Upper lobe of left lung (tissue), 6 donors: ENCODE data around the gene FOXN3. TPM values are rescaled to one million over a fixed set of nuclear protein-coding genes. Genes with fewer than 3 reads are reported as not detected.

Experiments
- ATAC-seq, 2 donors: fragments of 200-7000 bp; cut with Tn5 transposase; one replicate each; pipeline ENCODE4 v1.9.1; 2022; ENCODE audit warnings: mild to moderate bottlenecking in 2 of 2, moderate library complexity in 2 of 2; ENCODE audit not compliant: low FRiP score in 2 of 2
- DNase-seq, 2 donors: peaks; one replicate each; pipeline ENCODE4 v3.0.0-alpha.2; 2019 to 2020
- H3K27ac ChIP-seq, 4 donors: fragments of 200-600 bp; sonication (generic); one replicate each; pipeline ENCODE4 v1.5.1; 2016 to 2019
- H3K27me3 ChIP-seq, 4 donors: fragments of 200-600 bp; sonication (generic); one replicate each; pipeline ENCODE4 v1.5.1; 2017 to 2019
- H3K36me3 ChIP-seq, 4 donors: fragments of 200-600 bp; sonication (generic); one replicate each; pipeline ENCODE4 v1.5.1; 2016 to 2019
- H3K4me1 ChIP-seq, 4 donors: fragments of 200-600 bp; sonication (generic); one replicate each; pipeline ENCODE4 v1.5.1; 2018 to 2019
- H3K4me3 ChIP-seq, 4 donors: fragments of 200-600 bp; sonication (generic); one replicate each; pipeline ENCODE4 v1.5.1; 2017 to 2019; ENCODE audit warnings: mild to moderate bottlenecking in 2 of 4, moderate library complexity in 1 of 4
- H3K9me3 ChIP-seq, 4 donors: fragments of 200-600 bp; sonication (generic); one replicate each; pipeline ENCODE4 v1.5.1; 2018 to 2019
- EP300 ChIP-seq, 4 donors: sonication (generic); formaldehyde crosslinking; IDR thresholded peaks; one replicate each; pipeline ENCODE4 v1.5.1; 2017; ENCODE audit warnings: antibody characterized with exemption in 4 of 4, control low read depth in 2 of 4
- POLR2A ChIP-seq, 4 donors: fragments of 450-650 bp; IDR thresholded peaks; one replicate each; pipeline ENCODE4 v1.5.1; 2016 to 2017; ENCODE audit warnings: antibody characterized with exemption in 4 of 4, mild to moderate bottlenecking in 2 of 4
- POLR2AphosphoS5 ChIP-seq, 2 donors: sonication (generic); formaldehyde crosslinking; IDR thresholded peaks; one replicate each; pipeline ENCODE4 v1.5.1; 2017; ENCODE audit warnings: antibody characterized with exemption in 2 of 2
- WGBS, 2 donors: methylation state at CpG; one replicate each; pipeline ENCODE4 v1.1.5; 2017 to 2018; 5-methylcytosine and 5-hydroxymethylcytosine counted together
- total RNA-seq, 6 donors: library from RNA; depleted of rRNA in 4 of 6; stranded (reverse); fragments of >200 nt in 4 of 6; gene quantifications; one replicate each; pipeline versions ENCODE4 v1.1.0 to v1.2.1, GENCODE V29; 2016 to 2021
- TF ChIP-seq, protein P1 (sequence below), 6 experiments: fragments of 450-650 bp in 4 of 6; fragments of 200-600 bp in 2 of 6; sonication (generic) in 2 of 6; IDR thresholded peaks; one replicate each; pipeline ENCODE4 v1.5.1; 2016 to 2019; ENCODE audit warnings: antibody characterized with exemption in 6 of 6
- donor health status: DM: no; HTN: no; CAD: no; lungs with moderate emphysema.
- donor health status: DM: no; HTN: yes; CAD: no; lungs with severe emphysema.

FOXN3 gene
- total RNA-seq, 6 donors from 2014 or later, result 63.4 to 115 (median 77.2) TPM

DNA sequence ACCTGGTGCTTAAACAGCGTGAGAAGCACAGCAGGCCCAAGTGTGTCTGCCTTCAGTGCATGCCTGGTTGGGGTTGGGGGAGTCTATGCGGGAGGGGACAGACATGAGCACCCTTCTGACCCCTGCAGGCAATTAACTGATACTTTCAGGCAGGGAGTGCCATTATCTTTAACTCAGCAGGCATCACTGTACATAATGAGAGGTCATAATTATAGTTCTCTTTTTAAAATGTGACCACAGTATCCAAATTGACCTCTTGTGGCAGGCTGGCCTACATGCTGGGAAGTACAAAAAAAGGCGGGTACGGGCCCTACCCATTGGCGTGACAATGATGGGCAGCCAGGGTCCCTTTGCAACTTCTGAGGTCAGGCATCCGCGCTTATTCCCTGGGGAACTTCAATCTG is 209.1 kb downstream of the FOXN3 start:
- no peak for DNase-seq
- 93 to 94% methylated on average over 6 to 7 of the region's 7 CpGs for WGBS, 2 donors
- no peak overlapping the region for H3K4me3 ChIP-seq
- ATAC-seq, result no peak
- H3K36me3 ChIP-seq, result peaks cover 0 to 6% (median 0%) of the 10 kb centered on the region in 4 donors
- H3K4me1 ChIP-seq, result peaks cover 0 to 18% (median 7%) of the 10 kb centered on the region in 4 donors
- no peaks in the 10 kb centered on the region for H3K27me3 ChIP-seq
- no peak for TF ChIP-seq POLR2A (IDR thresholded peaks at IDR 0.05)
- TF ChIP-seq, protein P1, sequence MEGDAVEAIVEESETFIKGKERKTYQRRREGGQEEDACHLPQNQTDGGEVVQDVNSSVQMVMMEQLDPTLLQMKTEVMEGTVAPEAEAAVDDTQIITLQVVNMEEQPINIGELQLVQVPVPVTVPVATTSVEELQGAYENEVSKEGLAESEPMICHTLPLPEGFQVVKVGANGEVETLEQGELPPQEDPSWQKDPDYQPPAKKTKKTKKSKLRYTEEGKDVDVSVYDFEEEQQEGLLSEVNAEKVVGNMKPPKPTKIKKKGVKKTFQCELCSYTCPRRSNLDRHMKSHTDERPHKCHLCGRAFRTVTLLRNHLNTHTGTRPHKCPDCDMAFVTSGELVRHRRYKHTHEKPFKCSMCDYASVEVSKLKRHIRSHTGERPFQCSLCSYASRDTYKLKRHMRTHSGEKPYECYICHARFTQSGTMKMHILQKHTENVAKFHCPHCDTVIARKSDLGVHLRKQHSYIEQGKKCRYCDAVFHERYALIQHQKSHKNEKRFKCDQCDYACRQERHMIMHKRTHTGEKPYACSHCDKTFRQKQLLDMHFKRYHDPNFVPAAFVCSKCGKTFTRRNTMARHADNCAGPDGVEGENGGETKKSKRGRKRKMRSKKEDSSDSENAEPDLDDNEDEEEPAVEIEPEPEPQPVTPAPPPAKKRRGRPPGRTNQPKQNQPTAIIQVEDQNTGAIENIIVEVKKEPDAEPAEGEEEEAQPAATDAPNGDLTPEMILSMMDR (IDR thresholded peaks at IDR 0.05), result no peak
- no peak for TF ChIP-seq POLR2AphosphoS5 (IDR thresholded peaks at IDR 0.05)
- TF ChIP-seq EP300 (IDR thresholded peaks at IDR 0.05), result no peak
- H3K27ac ChIP-seq, result no peak overlapping the region
- H3K9me3 ChIP-seq, result no peaks in the 10 kb centered on the region

DNA sequence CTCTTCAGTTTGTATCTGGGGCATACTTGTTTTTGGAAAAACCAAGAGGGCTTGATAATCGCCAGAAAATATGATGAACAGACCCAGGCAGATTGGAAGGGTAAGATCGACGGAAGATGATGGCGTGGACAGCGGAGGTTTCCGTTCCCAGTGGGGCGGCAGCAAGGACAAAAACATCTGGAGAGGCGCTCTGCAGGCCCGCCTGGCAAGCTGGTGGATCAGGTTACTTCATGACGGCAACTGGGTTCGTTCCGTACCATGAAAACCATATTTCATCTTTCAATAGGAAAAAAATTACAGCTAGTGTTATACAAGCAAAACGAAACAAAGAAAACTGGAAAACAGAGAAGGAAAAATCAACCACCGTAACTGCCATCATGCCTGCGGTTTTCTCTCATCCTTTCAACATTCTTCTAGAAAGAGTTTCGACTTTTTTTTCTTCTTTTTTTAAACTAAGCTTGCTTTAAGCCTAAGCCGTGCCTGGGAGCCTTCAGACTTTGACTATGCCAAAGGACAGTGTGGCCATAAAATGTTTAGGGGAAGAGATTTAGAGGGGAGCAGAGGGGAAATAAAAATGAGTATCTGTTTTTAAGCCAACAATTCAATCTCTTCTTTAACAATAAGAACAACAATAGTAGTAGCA is 210.5 kb downstream of the FOXN3 start:
- peaks cover 0 to 10% (median 0%) of the 10 kb centered on the region in 4 donors for H3K4me1 ChIP-seq
- WGBS, 2 donors, result 87 to 95% methylated on average over 17 of the region's 17 CpGs
- ATAC-seq (no peak), DNase-seq (no peak)
- no peak overlapping the region for H3K4me3 ChIP-seq
- no peak for TF ChIP-seq POLR2AphosphoS5 (IDR thresholded peaks at IDR 0.05)
- no peak for TF ChIP-seq EP300 (IDR thresholded peaks at IDR 0.05)
- TF ChIP-seq, protein P1 (IDR thresholded peaks at IDR 0.05), result no peak
- no peak for TF ChIP-seq POLR2A (IDR thresholded peaks at IDR 0.05)
- no peaks in the 10 kb centered on the region for H3K27me3 ChIP-seq
- H3K27ac ChIP-seq, result no peak overlapping the region
- H3K36me3 ChIP-seq, result peaks cover 0 to 6% (median 0%) of the 10 kb centered on the region in 4 donors
- H3K9me3 ChIP-seq, result no peaks in the 10 kb centered on the region

DNA sequence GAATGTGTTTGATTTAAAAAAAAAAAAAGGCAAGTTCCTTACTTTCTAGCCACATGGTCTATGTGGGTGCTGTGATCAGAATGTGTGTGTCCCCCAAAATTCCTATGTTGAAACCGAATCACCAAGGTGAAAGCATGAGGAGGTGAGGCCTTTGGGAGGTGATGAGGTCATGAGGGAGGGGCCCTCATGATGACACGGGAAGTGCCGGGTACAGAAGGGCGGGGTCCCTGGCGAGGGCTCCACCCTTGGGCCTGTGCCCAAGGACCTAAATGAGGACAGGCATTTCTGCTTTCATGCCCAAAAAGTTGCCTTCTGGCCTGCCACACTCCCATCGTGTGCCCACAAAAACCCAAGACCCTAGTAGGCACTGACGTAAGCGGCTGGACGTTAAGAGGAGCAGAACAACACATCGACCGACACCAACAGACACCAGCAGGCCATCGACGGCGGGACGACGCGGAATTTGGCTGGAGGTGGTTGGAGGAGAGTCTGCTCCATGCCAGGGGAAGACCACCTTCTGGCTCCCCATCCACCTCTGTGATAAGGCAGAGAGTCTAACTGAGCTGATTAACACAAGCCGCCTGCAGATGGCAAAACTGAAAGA is 211.8 kb downstream of the FOXN3 start:
- DNase-seq (peak in 1 of 2 donors; percentile 53), ATAC-seq (peak in 1 of 2 donors; percentile 17)
- no peaks in the 10 kb centered on the region for H3K27me3 ChIP-seq
- H3K4me1 ChIP-seq, result peaks cover 0 to 10% (median 0%) of the 10 kb centered on the region in 4 donors
- 91 to 92% methylated on average over 12 to 18 of the region's 18 CpGs for WGBS, 2 donors
- TF ChIP-seq POLR2A (IDR thresholded peaks at IDR 0.05), result no peak
- no peak for TF ChIP-seq EP300 (IDR thresholded peaks at IDR 0.05)
- TF ChIP-seq, protein P1 (IDR thresholded peaks at IDR 0.05), result no peak
- H3K36me3 ChIP-seq, result peaks cover 0 to 6% (median 0%) of the 10 kb centered on the region in 4 donors
- H3K27ac ChIP-seq, result no peak overlapping the region
- H3K9me3 ChIP-seq, result no peaks in the 10 kb centered on the region
- H3K4me3 ChIP-seq, result no peak overlapping the region

DNA sequence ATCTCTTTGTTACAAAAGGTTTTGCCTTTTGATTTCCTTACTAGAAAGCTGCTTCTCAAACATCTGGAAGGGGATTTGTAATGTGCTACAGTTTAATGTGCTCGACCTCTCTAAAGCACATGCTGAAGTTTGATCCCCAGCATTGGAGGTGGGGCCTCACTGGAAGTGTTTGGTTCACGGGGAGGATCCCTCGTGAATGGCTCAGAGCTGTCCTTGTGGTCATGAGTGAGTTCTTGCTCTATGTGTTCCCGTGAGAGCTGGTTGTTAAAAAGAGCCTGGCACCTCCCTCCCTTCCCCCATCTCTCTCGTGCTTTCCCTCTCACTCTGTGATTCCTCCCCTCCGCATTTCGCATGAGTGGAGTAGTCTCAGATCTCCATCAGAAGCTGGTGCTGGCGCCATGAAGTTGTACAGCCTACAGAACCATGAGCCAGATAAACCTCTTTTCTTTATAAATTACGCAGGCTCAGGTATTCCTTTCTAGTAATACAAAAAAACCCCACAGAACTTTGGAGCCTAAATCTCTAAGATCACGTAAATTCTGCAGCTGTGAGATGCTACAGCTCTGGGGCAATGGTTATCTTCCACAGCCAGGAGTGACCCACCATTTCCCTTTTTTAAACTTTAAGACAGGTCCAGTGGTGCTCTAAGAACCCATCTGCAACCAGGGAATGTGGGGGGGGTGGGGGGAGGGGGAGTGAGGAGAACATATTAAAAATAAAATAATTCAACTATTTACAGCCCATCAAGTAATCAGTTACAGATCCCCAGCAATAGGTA is 214.4 kb downstream of the FOXN3 start:
- ATAC-seq, result no peak

More for the DNA sequence above, 214.4 kb downstream of the FOXN3 start:
- TF ChIP-seq POLR2A (IDR thresholded peaks at IDR 0.05) (no peak), POLR2AphosphoS5 (IDR thresholded peaks at IDR 0.05) (no peak), EP300 (IDR thresholded peaks at IDR 0.05) (no peak)
- TF ChIP-seq, protein P1 (IDR thresholded peaks at IDR 0.05), result no peak
- Histone ChIP-seq H3K27me3 (no peaks in the 10 kb centered on the region), H3K36me3 (peaks cover 0 to 6% (median 0%) of the 10 kb centered on the region in 4 donors), H3K4me3 (no peak overlapping the region), H3K27ac (no peak overlapping the region), H3K4me1 (peaks cover 0 to 19% (median 1%) of the 10 kb centered on the region in 4 donors), H3K9me3 (no peaks in the 10 kb centered on the region)
- DNase-seq, result no peak
- WGBS, 2 donors, result 85 to 91% methylated on average over 10 of the region's 10 CpGs
